ENCODE results near the gene TRIM44.

The TRIM44 gene

GRCh38 chr11:35796562-35796961, 134.0 kb downstream of the TRIM44 start:
- POLR2A ChIA-PET (ENCODE audit: low non-redundant PET), result no interaction called here
- peak overlapping the region; percentile 66; the same call in 1 of the 2 replicates for H3K27ac ChIP-seq

GRCh38 chr11:35798423-35798822, 135.8 kb downstream of the TRIM44 start:
- no peak overlapping the region for H3K27ac ChIP-seq
- DNase-seq (ENCODE audit: low spot score), result peak; percentile 64
- no peak for TF ChIP-seq CTCF (conservative IDR thresholded peaks at IDR 0.05; ENCODE audit: low read depth)
- CTCF ChIA-PET, result interaction anchor here (0.6 to 0.7 kb wide), 2 partner anchors 147 to 183 kb away, joined by 3 to 5 read pairs; no protein-coding TSS in a partner anchor
- POLR2A ChIA-PET (ENCODE audit: low non-redundant PET), result no interaction called here

More at GRCh38 chr11:35796562-35796961, 134.0 kb downstream of the TRIM44 start:
- CTCF ChIA-PET, result interaction anchor here (0.7 kb wide), 1 partner anchor 26 kb away, joined by 7 read pairs; no protein-coding TSS in a partner anchor
- TF ChIP-seq CTCF (conservative IDR thresholded peaks at IDR 0.05; ENCODE audit: low read depth), result no peak
- DNase-seq (ENCODE audit: low spot score), result peak; percentile 69

- peak overlapping the region; percentile 78 for H3K27ac ChIP-seq
- TF ChIP-seq CTCF (conservative IDR thresholded peaks at IDR 0.05; ENCODE audit: low read depth), result no peak
- CTCF ChIA-PET, result interaction anchor here (0.7 kb wide), 1 partner anchor 147 kb away, joined by 5 read pairs; no protein-coding TSS in a partner anchor
- POLR2A ChIA-PET (ENCODE audit: low non-redundant PET), result no interaction called here
- DNase-seq (ENCODE audit: low spot score), result no peak
Measured at GRCh38 chr11:35798983-35799382, 136.4 kb downstream of the TRIM44 start.

- CTCF ChIA-PET, result no interaction called here
- POLR2A ChIA-PET (ENCODE audit: low non-redundant PET), result no interaction called here
Measured at GRCh38 chr11:35799655-35800054, 137.1 kb downstream of the TRIM44 start.

GRCh38 chr11:35800970-35801953, 138.7 kb downstream of the TRIM44 start:
- CTCF ChIA-PET, result interaction anchor here (1.1 kb wide), 1 partner anchor 21 kb away, joined by 4 read pairs; no protein-coding TSS in a partner anchor
- POLR2A ChIA-PET (ENCODE audit: low non-redundant PET), result no interaction called here
- no peak overlapping the region for H3K27ac ChIP-seq
- no peak for TF ChIP-seq CTCF (conservative IDR thresholded peaks at IDR 0.05; ENCODE audit: low read depth)
- DNase-seq (ENCODE audit: low spot score), result no peak

More at GRCh38 chr11:35799655-35800054, 137.1 kb downstream of the TRIM44 start:
- TF ChIP-seq CTCF (conservative IDR thresholded peaks at IDR 0.05; ENCODE audit: low read depth), result no peak
- no peak for DNase-seq (ENCODE audit: low spot score)
- peak overlapping the region; percentile 37 for H3K27ac ChIP-seq

GRCh38 chr11:35802221-35802620, 139.6 kb downstream of the TRIM44 start:
- no peak for TF ChIP-seq CTCF (conservative IDR thresholded peaks at IDR 0.05; ENCODE audit: low read depth)
- ChIA-PET POLR2A (ENCODE audit: low non-redundant PET) (no interaction called here), CTCF (no interaction called here)
- no peak overlapping the region for H3K27ac ChIP-seq
- no peak for DNase-seq (ENCODE audit: low spot score)

Data from RWPE1 (cell line).